CD14-positive monocyte (primary cell): ENCODE data around the gene TNNT2. TPM values are rescaled to one million over a fixed set of nuclear protein-coding genes. Genes with fewer than 3 reads are reported as not detected.

Experiments
- DNase-seq, 3 donors: peaks; one replicate each; pipeline ENCODE4 v3.0.0-alpha.2; 2011 to 2022
- H2AFZ ChIP-seq: 2 replicates; pipeline ENCODE4 v1.6.0; 2012; ENCODE audit warnings: mild to moderate bottlenecking, low read depth, low read length, inconsistent platforms; ENCODE audit not compliant: insufficient read depth, poor library complexity, severe bottlenecking
- H3K27ac ChIP-seq, 2 donors: 1 replicate in 1 of 2; 2 replicates in 1 of 2; pipeline ENCODE4 v1.5.1; 2012 to 2013; ENCODE audit warnings: low read length in 2 of 2, control low read depth in 1 of 2, inconsistent platforms in 1 of 2, low read depth in 1 of 2, mild to moderate bottlenecking in 1 of 2
- H3K27me3 ChIP-seq, 2 donors: one replicate each; pipeline versions ENCODE4 v1.6.0 to v1.6.1; 2011 to 2013; ENCODE audit warnings: low read length in 2 of 2; ENCODE audit not compliant: control insufficient read depth in 2 of 2, insufficient read depth in 2 of 2
- H3K36me3 ChIP-seq, 2 donors: replicated peaks in 1 of 2; 1 replicate in 1 of 2; 2 replicates in 1 of 2; pipeline versions ENCODE4 v1.5.1 to v1.6.1; 2012 to 2013; ENCODE audit warnings: low read length in 2 of 2, control low read depth in 1 of 2, inconsistent platforms in 1 of 2, mild to moderate bottlenecking in 1 of 2; ENCODE audit not compliant: insufficient read depth in 2 of 2, control insufficient read depth in 1 of 2
- H3K4me1 ChIP-seq, 2 donors: 1 replicate in 1 of 2; 2 replicates in 1 of 2; pipeline versions ENCODE4 v1.5.1 to v1.6.1; 2012 to 2013; ENCODE audit warnings: low read length in 2 of 2, control low read depth in 1 of 2, inconsistent platforms in 1 of 2, mild to moderate bottlenecking in 1 of 2, moderate library complexity in 1 of 2; ENCODE audit not compliant: insufficient read depth in 2 of 2, control insufficient read depth in 1 of 2
- H3K4me2 ChIP-seq: replicated peaks from 2 replicates; pipeline ENCODE3; 2012; ENCODE audit warnings: low read length, moderate library complexity, mild to moderate bottlenecking; ENCODE audit not compliant: poor library complexity, severe bottlenecking; ENCODE audit errors: extremely low read depth
- H3K4me3 ChIP-seq, 3 experiments: fragments of 200-600 bp in 1 of 3; sonication (generic) in 1 of 3; replicated peaks in 1 of 3; 1 replicate in 2 of 3; 2 replicates in 1 of 3; pipeline ENCODE4 v1.5.1; 2011 to 2013; ENCODE audit warnings: low read length in 3 of 3, mild to moderate bottlenecking in 3 of 3, control low read depth in 2 of 3, low read depth in 2 of 3, inconsistent platforms in 1 of 3, moderate library complexity in 1 of 3
- H3K79me2 ChIP-seq: 2 replicates; pipeline ENCODE4 v1.6.0; 2012; ENCODE audit warnings: mild to moderate bottlenecking, control low read depth, inconsistent platforms, low read length, moderate library complexity; ENCODE audit not compliant: insufficient read depth
- H3K9ac ChIP-seq: 2 replicates; pipeline ENCODE4 v1.6.0; 2017; ENCODE audit warnings: low read length, mild to moderate bottlenecking; ENCODE audit not compliant: insufficient read depth, poor library complexity, severe bottlenecking
- H3K9me3 ChIP-seq, 2 donors: replicated peaks in 1 of 2; 1 replicate in 1 of 2; 2 replicates in 1 of 2; pipeline versions ENCODE4 v1.5.1 to v1.6.1; 2012 to 2013; ENCODE audit warnings: low read length in 2 of 2, control low read depth in 1 of 2; ENCODE audit not compliant: control insufficient read depth in 1 of 2, insufficient read depth in 1 of 2
- H4K20me1 ChIP-seq: 2 replicates; pipeline ENCODE4 v1.6.0; 2012; ENCODE audit warnings: mild to moderate bottlenecking, low read length, control low read depth, moderate library complexity; ENCODE audit not compliant: insufficient read depth
- H3K27ac Mint-ChIP-seq, 7 donors: one replicate each; pipeline ENCODE4 v1.8.0; 2020; ENCODE audit warnings: mild to moderate bottlenecking in 7 of 7, mixed read lengths in 7 of 7, moderate library complexity in 6 of 7, inconsistent platforms in 2 of 7
- H3K27me3 Mint-ChIP-seq, 3 donors: one replicate each; pipeline ENCODE4 v1.8.0; 2021 to 2022; ENCODE audit warnings: low read depth in 3 of 3, mild to moderate bottlenecking in 3 of 3, mixed read lengths in 3 of 3, moderate library complexity in 3 of 3, inconsistent platforms in 1 of 3
- H3K36me3 Mint-ChIP-seq, 2 donors: one replicate each; pipeline ENCODE4 v1.8.0; 2020; ENCODE audit warnings: mixed read lengths in 2 of 2, inconsistent platforms in 1 of 2, mild to moderate bottlenecking in 1 of 2
- H3K4me1 Mint-ChIP-seq: one replicate; pipeline ENCODE4 v1.8.0; 2020; ENCODE audit warnings: mild to moderate bottlenecking, mixed read lengths
- H3K4me3 Mint-ChIP-seq, 2 donors: one replicate each; pipeline ENCODE4 v1.8.0; 2020; ENCODE audit warnings: mild to moderate bottlenecking in 2 of 2, mixed read lengths in 2 of 2, moderate library complexity in 1 of 2
- H3K9me3 Mint-ChIP-seq, 7 donors: one replicate each; pipeline ENCODE4 v1.8.0; 2020 to 2022; ENCODE audit warnings: mixed read lengths in 7 of 7, mild to moderate bottlenecking in 6 of 7, moderate library complexity in 6 of 7, inconsistent platforms in 2 of 7
- WGBS: methylation state at CpG from one replicate; pipeline ENCODE4 v1.1.5; 2013; ENCODE audit warnings: missing lambda C conversion rate; ENCODE audit not compliant: insufficient coverage; 5-methylcytosine and 5-hydroxymethylcytosine counted together
- intact Hi-C, 2 donors: fragments of 100-400 bp; cut with micrococcal nuclease; formaldehyde crosslinking; loops; one replicate each; pipeline versions ENCODE4 v1.15.0 to v1.15.1; 2023
- polyA plus RNA-seq, 3 donors: library from polyadenylated mRNA; depleted of rRNA in 1 of 3; unstranded in 2 of 3; stranded (reverse) in 1 of 3; fragments of 300-500 nt in 2 of 3; fragments of >200 nt in 1 of 3; fragmentation: Illumina TruSeq in 2 of 3; gene quantifications; 1 replicate in 2 of 3; 2 replicates in 1 of 3; pipeline ENCODE4 v1.2.3, GENCODE V29; 2012 to 2021
- TF ChIP-seq, protein P1 (sequence below): fragments of 200-600 bp; IDR thresholded peaks from one replicate; pipeline ENCODE4 v1.8.0; 2022; ENCODE audit warnings: antibody characterized with exemption, mild to moderate bottlenecking

Gene TNNT2
- polyA plus RNA-seq, 3 donors: not detected

DNA sequence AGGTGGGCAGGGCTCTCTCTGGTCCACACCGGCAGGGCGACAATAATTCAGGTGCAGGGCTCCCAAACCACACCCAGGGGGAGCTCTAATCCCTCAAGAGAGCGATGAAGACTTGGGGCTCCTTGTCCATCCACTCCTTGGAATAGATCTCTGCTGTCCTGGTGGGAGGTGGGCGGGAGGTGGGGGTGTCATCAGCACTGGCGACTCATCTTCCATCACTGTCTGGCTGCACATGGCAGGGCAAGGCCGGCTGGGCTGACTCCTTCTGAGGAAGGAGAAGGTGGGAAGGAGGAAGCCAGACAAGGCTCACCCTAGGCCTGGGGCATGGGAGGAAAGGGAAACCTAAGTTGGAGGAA lies 29.3 kb downstream of the TNNT2 start:
- Histone ChIP-seq H3K27me3 (peaks cover 0 to 7% of the 10 kb centered on the region in 2 donors), H3K79me2 (no peaks in the 10 kb centered on the region), H3K9ac (no peak overlapping the region), H4K20me1 (no peaks in the 10 kb centered on the region), H3K4me1 (no peaks in the 10 kb centered on the region), H2AFZ (no peak overlapping the region), H3K4me2 (no peak overlapping the region), H3K36me3 (no peaks in the 10 kb centered on the region), H3K9me3 (no peaks in the 10 kb centered on the region), H3K4me3 (no peak overlapping the region), H3K27ac (no peak overlapping the region)
- TF ChIP-seq, protein P1, sequence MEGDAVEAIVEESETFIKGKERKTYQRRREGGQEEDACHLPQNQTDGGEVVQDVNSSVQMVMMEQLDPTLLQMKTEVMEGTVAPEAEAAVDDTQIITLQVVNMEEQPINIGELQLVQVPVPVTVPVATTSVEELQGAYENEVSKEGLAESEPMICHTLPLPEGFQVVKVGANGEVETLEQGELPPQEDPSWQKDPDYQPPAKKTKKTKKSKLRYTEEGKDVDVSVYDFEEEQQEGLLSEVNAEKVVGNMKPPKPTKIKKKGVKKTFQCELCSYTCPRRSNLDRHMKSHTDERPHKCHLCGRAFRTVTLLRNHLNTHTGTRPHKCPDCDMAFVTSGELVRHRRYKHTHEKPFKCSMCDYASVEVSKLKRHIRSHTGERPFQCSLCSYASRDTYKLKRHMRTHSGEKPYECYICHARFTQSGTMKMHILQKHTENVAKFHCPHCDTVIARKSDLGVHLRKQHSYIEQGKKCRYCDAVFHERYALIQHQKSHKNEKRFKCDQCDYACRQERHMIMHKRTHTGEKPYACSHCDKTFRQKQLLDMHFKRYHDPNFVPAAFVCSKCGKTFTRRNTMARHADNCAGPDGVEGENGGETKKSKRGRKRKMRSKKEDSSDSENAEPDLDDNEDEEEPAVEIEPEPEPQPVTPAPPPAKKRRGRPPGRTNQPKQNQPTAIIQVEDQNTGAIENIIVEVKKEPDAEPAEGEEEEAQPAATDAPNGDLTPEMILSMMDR: peak; percentile 38
- intact Hi-C loops: no loop called here
- Mint-ChIP-seq H3K36me3 (no peaks in the 10 kb centered on the region), H3K4me1 (no peaks in the 10 kb centered on the region), H3K4me3 (no peak overlapping the region), H3K27me3 (peaks cover 9 to 20% (median 13%) of the 10 kb centered on the region in 3 donors), H3K27ac (no peak overlapping the region), H3K9me3 (no peaks in the 10 kb centered on the region)
- peak in 1 of 3 donors; percentile 1 for DNase-seq
- WGBS: 19% methylated on average over 3 of the region's 6 CpGs

DNA sequence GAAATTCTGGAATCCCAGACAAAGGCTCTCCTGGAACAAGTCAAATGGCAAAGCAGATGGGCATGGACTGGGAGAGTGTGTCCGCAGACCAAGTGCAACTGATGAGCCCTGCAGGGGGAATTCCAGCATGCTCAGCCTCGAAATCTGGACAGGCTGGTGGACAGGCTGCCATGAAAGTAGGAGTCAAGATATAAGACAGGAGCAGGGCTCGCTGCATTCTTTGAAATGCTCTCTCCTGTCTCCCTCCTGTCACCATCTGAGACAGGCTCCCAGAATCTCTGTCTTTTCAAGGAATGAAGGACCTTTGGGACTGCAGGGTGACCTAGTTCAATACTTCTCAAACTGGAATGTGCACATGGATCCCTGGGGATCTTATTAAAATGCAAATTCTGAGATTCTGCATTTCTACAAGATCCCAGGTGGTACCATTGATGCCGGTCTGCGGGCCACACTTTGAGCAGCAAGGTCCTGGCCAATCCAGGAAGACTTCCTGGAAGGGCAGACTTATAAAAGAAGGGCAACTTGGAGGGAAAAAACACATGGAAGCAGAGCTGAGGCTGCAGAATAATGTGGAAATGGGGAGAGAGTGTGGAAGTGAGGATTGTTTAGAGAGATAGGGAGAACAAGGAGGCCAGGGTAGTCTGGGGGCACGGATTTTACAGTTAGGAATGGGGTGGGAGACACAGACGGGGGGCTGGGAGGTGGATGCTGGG lies 29.8 kb downstream of the TNNT2 start:
- no peak overlapping the region for H2AFZ ChIP-seq
- no peak overlapping the region for H3K4me3 ChIP-seq
- no peaks in the 10 kb centered on the region for H3K4me1 ChIP-seq
- H3K9me3 Mint-ChIP-seq: no peaks in the 10 kb centered on the region
- H3K4me3 Mint-ChIP-seq: no peak overlapping the region
- DNase-seq: no peak
- no peaks in the 10 kb centered on the region for H3K9me3 ChIP-seq
- peaks cover 9 to 20% (median 11%) of the 10 kb centered on the region in 3 donors for H3K27me3 Mint-ChIP-seq
- TF ChIP-seq, protein P1: no peak
- H3K4me2 ChIP-seq: no peak overlapping the region
- H3K27me3 ChIP-seq: peaks cover 0 to 9% of the 10 kb centered on the region in 2 donors
- no peaks in the 10 kb centered on the region for H4K20me1 ChIP-seq
- H3K36me3 ChIP-seq: no peaks in the 10 kb centered on the region
- 23% methylated on average over 4 of the region's 7 CpGs for WGBS
- H3K36me3 Mint-ChIP-seq: no peaks in the 10 kb centered on the region
- no peak overlapping the region for H3K27ac Mint-ChIP-seq
- H3K79me2 ChIP-seq: no peaks in the 10 kb centered on the region
- no peak overlapping the region for H3K27ac ChIP-seq
- no peaks in the 10 kb centered on the region for H3K4me1 Mint-ChIP-seq
- intact Hi-C loops: no loop called here
- no peak overlapping the region for H3K9ac ChIP-seq
